NCI-H1105 treated with DMSO at 0.1 percent for 48 hours (cell line): ENCODE measurements around the gene ZNF789.

Source experiments
- DNase-seq: peaks from one replicate; lab custom pipeline; 2025; lab: John Stamatoyannopoulos, UW

ZNF789 gene

GRCh38 chr7:99504603-99505323, 32.1 kb downstream of the ZNF789 start, which contains the start of gene ZKSCAN5:
TSS of gene ZKSCAN5 (plus strand) at chr7:99504662. CDS start at chr7:99506045, 1,383 bp downstream.
- DNase-seq, result peak; percentile 97

- no peak for DNase-seq
These were observed 32.6 kb downstream of the ZNF789 start for GRCh38 chr7:99505324-99505662.

DNA sequence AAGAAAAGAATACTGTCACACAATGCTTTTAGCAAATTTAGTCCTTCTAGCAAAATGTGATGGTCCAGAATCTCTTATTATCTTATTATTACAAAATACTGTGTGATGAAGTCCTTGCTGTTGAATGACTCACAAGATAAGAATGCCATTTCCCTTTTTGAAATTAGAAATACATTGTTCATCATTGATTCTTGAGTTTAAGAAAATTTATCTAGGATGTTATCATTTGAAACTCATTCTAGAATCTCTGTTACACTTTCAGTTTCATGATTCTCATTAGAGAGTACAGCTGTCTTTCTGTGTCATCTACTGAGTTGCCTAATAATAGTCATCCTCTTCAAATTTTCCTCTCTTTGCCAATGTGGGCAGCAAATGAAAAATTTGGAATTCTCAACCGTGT, 41.4 kb downstream of the ZNF789 start:
- no peak for DNase-seq

DNA sequence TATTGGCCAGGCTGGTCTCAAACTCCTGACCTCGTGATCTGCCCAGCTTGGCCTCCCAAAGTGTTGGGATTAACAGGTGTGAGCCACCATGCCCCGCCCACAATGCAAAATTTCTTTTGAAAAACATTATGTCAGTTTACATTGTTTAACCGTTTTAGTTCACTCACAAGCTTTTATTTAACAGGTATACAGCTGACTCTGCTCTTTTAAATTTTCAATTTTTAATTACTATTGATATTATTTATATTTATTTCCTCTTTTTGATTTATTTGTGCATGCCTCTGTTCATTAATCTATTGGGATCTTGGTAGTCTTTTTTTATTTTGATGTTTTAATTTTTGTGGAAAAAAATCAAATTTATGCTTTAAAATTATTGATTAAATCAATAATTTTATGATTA, 48.7 kb downstream of the ZNF789 start:
- DNase-seq, result no peak

DNA sequence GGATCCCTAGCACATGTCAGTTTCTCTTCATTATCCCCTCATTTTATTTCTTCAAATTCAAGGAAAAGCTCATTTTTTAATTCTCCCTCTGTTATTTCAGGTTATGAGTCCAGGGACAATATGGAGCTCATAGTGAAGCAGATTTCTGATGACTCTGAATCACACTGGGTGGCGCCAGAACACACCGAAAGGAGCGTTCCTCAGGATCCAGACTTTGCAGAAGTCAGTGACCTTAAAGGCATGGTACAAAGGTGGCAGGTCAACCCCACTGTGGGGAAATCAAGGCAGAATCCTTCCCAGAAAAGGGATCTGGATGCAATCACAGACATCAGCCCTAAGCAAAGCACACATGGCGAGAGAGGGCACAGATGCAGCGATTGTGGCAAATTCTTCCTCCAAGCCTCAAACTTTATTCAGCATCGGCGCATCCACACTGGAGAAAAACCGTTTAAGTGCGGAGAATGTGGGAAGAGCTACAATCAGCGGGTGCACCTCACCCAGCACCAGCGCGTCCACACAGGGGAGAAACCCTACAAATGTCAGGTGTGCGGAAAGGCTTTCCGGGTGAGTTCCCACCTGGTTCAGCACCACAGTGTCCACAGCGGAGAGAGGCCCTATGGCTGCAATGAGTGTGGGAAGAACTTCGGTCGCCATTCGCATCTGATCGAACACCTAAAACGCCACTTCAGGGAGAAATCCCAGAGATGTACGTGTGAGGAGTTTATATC, 53.2 kb downstream of the ZNF789 start:
- no peak for DNase-seq

- DNase-seq, result no peak
These were observed 58.7 kb downstream of the ZNF789 start for GRCh38 chr7:99531354-99531765.

DNA sequence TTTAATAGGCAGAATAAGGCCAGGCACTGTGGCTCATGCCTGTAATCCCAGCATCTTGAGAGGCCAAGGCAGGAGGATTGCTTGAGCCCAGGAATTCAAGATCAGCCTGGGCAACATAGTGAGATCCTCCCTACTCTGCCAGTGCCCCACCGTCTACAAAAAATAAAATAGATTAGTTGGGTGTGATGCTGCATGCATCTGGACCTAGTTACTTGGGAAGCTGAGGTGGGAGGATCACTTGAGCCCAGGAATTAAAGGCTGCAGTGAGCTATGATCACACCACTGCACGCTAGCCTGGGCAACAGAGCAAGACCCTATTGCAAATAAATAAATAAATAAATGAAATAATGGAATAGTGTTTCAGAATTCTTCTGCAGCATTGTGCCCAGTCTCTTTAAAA, 63.0 kb downstream of the ZNF789 start:
- DNase-seq, result no peak
